HG02623 (cell line): Measurements from ENCODE around the gene KCNQ1.
"Not testable (repeated sequence)": the region's sequence is repeated elsewhere in the genome, so short reads cannot be mapped to it uniquely, and the experiment has no call there.

ENCODE experiments used
- ATAC-seq: cut with Tn5 transposase; IDR thresholded peaks from one replicate; pipeline ENCODE4 v1.9.1; 2021; ENCODE audit warnings: moderate library complexity; ENCODE audit not compliant: unreplicated experiment

KCNQ1 gene

GRCh38 chr11:2587976-2588748, 143.4 kb downstream of the KCNQ1 start:
- ATAC-seq: no peak

DNA sequence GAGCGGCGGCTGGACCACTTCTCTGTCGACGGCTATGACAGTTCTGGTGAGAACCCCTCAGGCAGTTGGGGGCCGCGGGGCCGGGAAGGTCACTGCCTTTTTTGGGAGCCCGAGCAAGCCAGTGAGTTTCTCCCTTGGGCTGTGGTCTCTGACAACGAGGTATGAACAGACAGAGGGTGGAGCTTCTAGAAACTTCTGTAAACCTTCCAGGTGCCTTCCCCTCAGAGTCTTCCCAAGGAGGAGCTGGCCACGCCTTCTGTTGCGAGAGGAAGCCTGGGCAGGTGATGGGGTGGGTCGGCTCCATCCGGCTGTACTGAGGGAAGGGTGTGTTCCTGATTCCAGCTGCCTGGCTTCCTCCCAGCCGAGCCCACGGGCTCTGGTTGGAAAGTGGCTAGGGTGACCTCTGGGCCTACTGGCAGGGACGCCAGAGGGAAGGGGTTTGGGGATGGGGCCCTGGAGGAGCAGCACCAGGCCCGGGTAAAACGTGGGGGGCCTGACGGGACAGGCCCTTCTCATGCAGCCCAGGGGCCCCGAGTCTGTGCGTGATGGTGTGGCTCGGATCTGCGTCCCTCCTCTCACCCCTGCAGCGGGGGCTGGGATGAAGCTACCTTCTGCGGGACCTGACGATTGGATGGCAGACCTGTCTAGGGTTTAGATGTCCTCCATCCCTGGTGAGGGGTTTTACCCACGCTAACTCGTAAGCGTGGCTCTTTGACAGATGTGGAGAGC, 144.2 kb downstream of the KCNQ1 start:
- no peak for ATAC-seq

DNA sequence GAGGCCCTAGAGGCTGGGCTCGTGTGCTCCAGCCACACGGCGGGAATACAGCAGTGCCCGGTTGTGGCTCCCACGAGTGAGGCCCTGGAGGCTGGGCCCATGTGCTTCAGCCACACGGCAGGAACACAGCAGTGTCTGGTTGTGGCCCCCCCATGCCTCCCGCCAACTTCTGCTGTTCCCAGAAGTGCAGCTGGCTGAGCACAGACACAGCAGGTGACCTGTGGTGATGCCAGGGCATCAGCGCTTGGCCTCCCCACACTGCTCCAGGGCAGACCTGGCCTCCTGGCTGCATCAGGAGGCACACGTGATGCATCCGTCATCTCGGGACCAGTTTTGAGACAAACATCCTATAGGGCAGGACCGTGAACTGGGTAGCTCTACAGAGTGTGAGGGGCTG, 144.7 kb downstream of the KCNQ1 start:
- no peak for ATAC-seq

DNA sequence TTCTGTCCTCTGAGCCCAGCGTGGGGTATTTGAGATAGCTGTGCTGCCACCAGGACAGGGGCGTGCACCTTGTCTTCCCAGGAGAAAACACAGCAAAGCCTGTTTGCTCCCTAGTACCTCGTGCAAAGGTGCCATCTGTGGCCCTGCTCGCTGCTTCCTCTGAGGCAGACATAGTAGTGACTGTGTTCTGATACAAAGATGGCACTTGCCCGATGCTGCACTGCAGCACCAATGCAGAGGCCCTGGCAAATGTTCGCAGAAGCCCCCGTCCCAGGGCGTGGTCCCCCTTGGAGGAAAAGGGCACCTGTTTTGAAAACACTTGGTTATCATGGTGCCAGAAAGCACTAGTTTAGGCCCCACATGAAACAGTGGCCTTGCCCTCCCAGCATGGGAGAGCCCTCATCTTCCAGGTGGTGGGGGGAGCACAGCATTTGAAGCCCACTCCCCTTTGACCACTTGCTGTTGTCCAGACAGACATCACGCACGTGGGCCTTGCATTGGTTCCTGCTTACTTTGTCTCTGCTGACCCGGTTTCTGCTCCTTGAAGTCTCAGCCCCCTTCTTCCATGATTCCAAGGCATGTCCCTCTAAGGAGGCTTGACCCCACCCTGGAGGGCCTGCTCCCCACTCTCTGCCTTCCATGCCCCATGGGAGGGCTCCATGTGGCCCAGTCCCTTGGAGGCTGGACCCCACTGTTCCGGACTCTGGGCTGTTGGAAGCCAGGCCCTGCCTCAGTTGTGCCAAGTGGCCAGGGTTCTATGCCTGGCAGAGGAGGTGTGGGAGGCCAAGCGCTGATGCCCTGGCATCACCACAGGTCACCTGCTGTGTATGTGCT, 145.5 kb downstream of the KCNQ1 start:
- ATAC-seq: no peak

DNA sequence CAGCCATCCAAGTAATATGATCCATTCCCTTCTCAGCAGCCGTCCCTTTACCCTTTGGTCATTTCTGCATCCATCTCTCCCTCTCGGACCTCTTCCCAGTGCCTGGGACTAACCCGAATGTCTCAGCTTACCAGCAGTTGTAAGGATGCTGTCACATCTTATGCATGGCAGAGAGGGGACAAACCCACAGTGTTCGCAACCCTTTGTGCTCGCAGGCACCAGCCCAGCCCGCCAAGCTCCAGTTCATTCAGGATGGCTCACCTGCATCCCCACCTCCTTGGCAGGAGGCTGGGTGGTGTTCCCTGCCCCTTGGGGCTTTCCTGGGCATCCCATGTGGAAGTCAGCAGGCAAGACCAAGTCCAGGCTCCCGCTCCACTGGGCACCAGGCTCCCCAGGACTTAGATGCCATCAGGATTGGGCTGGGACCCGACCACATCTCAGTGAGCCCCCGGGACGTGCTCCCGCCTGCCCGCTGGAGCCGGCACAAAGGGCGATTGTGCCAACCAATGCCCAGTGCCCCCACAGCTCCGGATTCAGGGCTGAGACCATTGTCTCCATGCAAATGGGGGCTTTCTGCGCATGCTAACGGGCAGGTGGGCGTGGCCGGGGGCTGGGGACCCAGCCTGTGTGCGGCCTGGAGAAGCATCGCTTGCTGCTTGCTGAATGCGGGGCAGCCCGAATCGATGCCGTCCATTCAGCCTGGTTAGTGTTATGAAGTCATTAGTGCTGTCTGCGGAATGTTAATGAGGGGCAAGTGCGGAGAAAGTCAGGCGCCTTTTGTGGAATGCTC, 146.4 kb downstream of the KCNQ1 start:
- ATAC-seq: no peak

DNA sequence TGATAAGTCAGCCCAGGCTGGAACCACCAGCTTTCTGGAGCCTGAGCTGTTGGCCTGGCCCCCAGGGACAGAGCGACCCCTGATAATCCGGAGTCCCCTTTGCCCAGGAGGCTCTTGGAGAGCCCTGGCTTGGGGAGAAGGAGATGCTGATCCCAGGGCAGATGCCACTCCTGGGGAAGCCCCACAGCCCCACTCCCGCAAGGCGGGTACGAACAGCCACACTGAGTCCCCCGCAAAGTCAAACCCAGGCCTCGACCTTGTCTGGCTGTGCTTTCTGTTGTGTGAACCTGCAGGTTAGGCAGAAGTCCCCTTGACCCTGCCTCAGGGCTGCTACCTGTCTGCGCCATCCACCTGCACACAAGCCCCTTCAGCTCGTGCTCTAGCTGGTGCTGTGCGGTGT, 147.0 kb downstream of the KCNQ1 start:
- ATAC-seq: no peak

- ATAC-seq: no peak
These were observed 148.0 kb downstream of the KCNQ1 start for GRCh38 chr11:2592559-2593392.

- ATAC-seq: no peak
These were observed 148.7 kb downstream of the KCNQ1 start for GRCh38 chr11:2593393-2593950.

DNA sequence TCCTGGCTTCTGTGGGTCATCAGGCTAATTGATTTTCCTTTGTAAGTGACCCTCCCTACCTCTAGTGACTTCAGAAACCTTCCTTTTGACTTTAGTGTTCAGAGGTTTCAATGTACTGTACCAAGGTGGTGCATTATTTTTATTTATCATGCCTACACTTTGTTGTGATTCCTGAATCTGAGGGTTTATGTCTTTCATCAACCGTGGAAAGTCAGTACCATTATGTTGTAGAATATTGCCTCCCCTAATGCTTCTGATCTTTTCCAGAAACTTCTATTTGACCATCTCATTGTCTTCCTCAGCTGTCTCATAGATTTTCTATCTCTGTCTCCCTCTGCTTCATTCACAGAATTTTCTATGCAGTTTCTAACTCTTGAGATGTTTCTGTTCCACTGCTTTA, 149.5 kb downstream of the KCNQ1 start:
- ATAC-seq: no peak

GRCh38 chr11:2595204-2595603, 150.4 kb downstream of the KCNQ1 start:
- ATAC-seq: no peak

- ATAC-seq: no peak
These were observed 154.9 kb downstream of the KCNQ1 start for GRCh38 chr11:2599561-2600189.

DNA sequence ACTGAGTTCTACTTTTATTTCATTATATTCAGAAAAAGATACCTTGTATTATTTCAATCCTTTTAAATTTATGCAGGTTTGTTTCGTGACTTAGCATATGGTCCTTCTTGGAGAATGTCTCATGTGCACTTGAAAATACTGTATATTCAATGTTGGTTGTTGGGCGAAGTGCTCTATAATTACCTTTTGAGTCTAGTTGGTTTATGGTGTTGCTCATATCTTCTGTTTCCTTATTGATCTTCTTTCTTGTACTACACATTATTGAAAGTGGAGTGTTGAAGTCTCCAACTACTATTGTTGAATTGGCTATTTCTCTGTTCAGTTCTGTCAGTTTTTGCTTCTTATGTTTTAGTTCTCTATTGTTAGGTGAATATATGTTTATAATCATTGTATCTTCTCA, 164.5 kb downstream of the KCNQ1 start:
- no peak for ATAC-seq

- no peak for ATAC-seq
These were observed 168.2 kb downstream of the KCNQ1 start for GRCh38 chr11:2612884-2613571.

DNA sequence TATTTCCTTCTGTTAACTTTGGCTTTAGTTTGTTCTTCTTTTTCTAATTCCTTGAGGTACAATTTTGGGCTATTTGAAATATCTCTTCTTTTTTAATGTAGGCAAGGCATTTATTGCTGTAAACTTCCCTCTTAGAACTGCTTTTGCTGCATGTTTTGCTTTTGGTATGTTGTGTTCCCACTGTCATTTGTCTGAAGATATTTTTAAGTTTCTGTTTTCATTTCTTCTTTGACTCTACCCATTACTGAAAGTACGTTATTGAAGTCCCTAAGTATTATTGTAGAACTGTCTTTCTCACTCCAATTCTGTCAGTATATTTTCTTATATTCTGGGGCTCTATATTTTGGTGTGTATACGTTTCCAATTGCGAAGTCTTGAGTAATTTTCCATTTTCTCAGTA, 177.1 kb downstream of the KCNQ1 start:
- ATAC-seq: no peak

GRCh38 chr11:2625183-2625582, 180.4 kb downstream of the KCNQ1 start:
- no peak for ATAC-seq

DNA sequence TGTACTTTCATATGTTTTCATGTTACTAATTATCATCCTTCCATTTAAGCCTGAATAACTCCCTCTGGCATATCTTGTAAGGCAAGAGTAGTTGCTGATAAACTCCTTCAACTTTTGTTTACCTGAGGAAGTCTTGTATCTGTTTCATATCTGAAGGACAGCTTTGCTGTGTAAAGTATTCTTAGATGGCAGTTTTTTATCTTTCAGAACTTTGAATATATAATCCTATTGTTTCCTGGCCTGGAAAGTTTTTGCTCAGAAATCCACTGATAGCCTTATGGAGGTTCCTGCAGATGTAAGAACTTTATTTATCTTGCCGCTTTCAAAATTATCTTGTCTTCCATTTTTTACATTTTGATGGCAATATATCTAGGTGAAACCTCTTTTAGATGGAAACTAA, 185.9 kb downstream of the KCNQ1 start:
- ATAC-seq: no peak

DNA sequence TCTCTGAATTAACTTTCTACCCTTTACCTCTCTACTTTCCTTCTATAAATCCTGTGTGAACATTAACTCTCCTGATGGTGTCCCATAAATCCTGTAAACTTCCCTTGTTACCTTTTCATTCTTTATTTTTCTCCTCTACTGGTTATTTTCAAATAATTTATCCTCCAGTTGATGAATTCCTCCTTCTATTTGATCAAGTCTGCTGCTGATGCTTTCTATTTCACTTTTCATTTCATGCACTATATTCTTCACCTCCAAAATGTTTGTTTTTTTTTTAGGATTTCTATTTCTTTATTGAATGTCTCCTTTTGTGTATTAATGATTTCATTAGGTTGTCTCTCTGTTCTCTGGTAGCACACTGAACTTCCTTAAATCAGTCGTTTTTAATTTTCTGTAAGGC, 186.4 kb downstream of the KCNQ1 start:
- no peak for ATAC-seq

GRCh38 chr11:2639763-2640162, 195.0 kb downstream of the KCNQ1 start:
- ATAC-seq: not testable (repeated sequence)

- ATAC-seq: no peak
These were observed 196.8 kb downstream of the KCNQ1 start for GRCh38 chr11:2641623-2642022.
